ENCODE measurements around the gene BTBD3.

Gene BTBD3

GRCh38 chr20:11917663-11918062 lies at the start of gene BTBD3:
BTBD3 (plus strand) TSS chr20:11917893; CDS start chr20:11918276, 383 bp downstream.
- H3K27ac ChIP-seq (ENCODE audit: low read length): no peak within 1 kb of the TSS

GRCh38 chr20:11869641-11870040 lies 48.1 kb upstream of the BTBD3 start:
- Histone ChIP-seq H3K27ac (ENCODE audit: low read length) (no peak overlapping the region), H3K9ac (ENCODE audit: low read depth, low read length) (no peak overlapping the region), H3K9me3 (ENCODE audit: insufficient read depth, low read depth, low read length) (no peaks in the 10 kb centered on the region), H3K27me3 (ENCODE audit: insufficient read depth, low read length) (no peaks in the 10 kb centered on the region), H3K36me3 (ENCODE audit: insufficient read depth, low read depth, low read length) (no peaks in the 10 kb centered on the region), H3K4me3 (ENCODE audit: low read length) (no peak overlapping the region), H3K4me1 (ENCODE audit: insufficient read depth, low read length) (peaks cover 9% of the 10 kb centered on the region; the same call in 1 of the 2 replicates)

More at GRCh38 chr20:11917663-11918062, at the start of gene BTBD3:
- H3K9ac ChIP-seq (ENCODE audit: low read depth, low read length): no peak within 1 kb of the TSS
- peaks cover 21% of the 10 kb centered on the region for H3K36me3 ChIP-seq (ENCODE audit: insufficient read depth, low read depth, low read length)
- peaks cover 20% of the 10 kb centered on the region for H3K4me1 ChIP-seq (ENCODE audit: insufficient read depth, low read length)
- no peak within 1 kb of the TSS for H3K4me3 ChIP-seq (ENCODE audit: low read length)
- H3K9me3 ChIP-seq (ENCODE audit: insufficient read depth, low read depth, low read length): no peaks in the 10 kb centered on the region
- H3K27me3 ChIP-seq (ENCODE audit: insufficient read depth, low read length): no peaks in the 10 kb centered on the region

GRCh38 chr20:11870411-11870810 lies 47.3 kb upstream of the BTBD3 start:
- H3K4me3 ChIP-seq (ENCODE audit: low read length): no peak overlapping the region
- H3K9ac ChIP-seq (ENCODE audit: low read depth, low read length): no peak overlapping the region
- H3K4me1 ChIP-seq (ENCODE audit: insufficient read depth, low read length): peaks cover 9% of the 10 kb centered on the region; the same call in 1 of the 2 replicates
- no peaks in the 10 kb centered on the region for H3K9me3 ChIP-seq (ENCODE audit: insufficient read depth, low read depth, low read length)
- no peaks in the 10 kb centered on the region for H3K27me3 ChIP-seq (ENCODE audit: insufficient read depth, low read length)
- no peak overlapping the region for H3K27ac ChIP-seq (ENCODE audit: low read length)
- no peaks in the 10 kb centered on the region for H3K36me3 ChIP-seq (ENCODE audit: insufficient read depth, low read depth, low read length)

- Histone ChIP-seq H3K27me3 (ENCODE audit: insufficient read depth, low read length) (no peaks in the 10 kb centered on the region), H3K9me3 (ENCODE audit: insufficient read depth, low read depth, low read length) (no peaks in the 10 kb centered on the region), H3K4me3 (ENCODE audit: low read length) (no peak overlapping the region), H3K27ac (ENCODE audit: low read length) (no peak overlapping the region), H3K36me3 (ENCODE audit: insufficient read depth, low read depth, low read length) (no peaks in the 10 kb centered on the region), H3K9ac (ENCODE audit: low read depth, low read length) (no peak overlapping the region), H3K4me1 (ENCODE audit: insufficient read depth, low read length) (0 out of 2 replicates have a peak, but pooled peaks cover 3% of the 10 kb centered on the region)
Measured at GRCh38 chr20:11876555-11876954, 41.1 kb upstream of the BTBD3 start.

- Histone ChIP-seq H3K4me1 (ENCODE audit: insufficient read depth, low read length) (no peaks in the 10 kb centered on the region), H3K9ac (ENCODE audit: low read depth, low read length) (no peak overlapping the region)
Measured at GRCh38 chr20:11880680-11881079, 37.0 kb upstream of the BTBD3 start.

GRCh38 chr20:11881449-11881848 lies 36.2 kb upstream of the BTBD3 start:
- H3K9me3 ChIP-seq (ENCODE audit: insufficient read depth, low read depth, low read length): no peaks in the 10 kb centered on the region
- H3K27ac ChIP-seq (ENCODE audit: low read length): no peak overlapping the region
- no peak overlapping the region for H3K4me3 ChIP-seq (ENCODE audit: low read length)
- H3K27me3 ChIP-seq (ENCODE audit: insufficient read depth, low read length): no peaks in the 10 kb centered on the region
- no peak overlapping the region for H3K9ac ChIP-seq (ENCODE audit: low read depth, low read length)
- no peaks in the 10 kb centered on the region for H3K36me3 ChIP-seq (ENCODE audit: insufficient read depth, low read depth, low read length)
- H3K4me1 ChIP-seq (ENCODE audit: insufficient read depth, low read length): no peaks in the 10 kb centered on the region

More at GRCh38 chr20:11880680-11881079, 37.0 kb upstream of the BTBD3 start:
- Histone ChIP-seq H3K27me3 (ENCODE audit: insufficient read depth, low read length) (no peaks in the 10 kb centered on the region), H3K36me3 (ENCODE audit: insufficient read depth, low read depth, low read length) (no peaks in the 10 kb centered on the region), H3K9me3 (ENCODE audit: insufficient read depth, low read depth, low read length) (no peaks in the 10 kb centered on the region), H3K27ac (ENCODE audit: low read length) (no peak overlapping the region), H3K4me3 (ENCODE audit: low read length) (no peak overlapping the region)

GRCh38 chr20:11882651-11883050 lies 35.0 kb upstream of the BTBD3 start:
- Histone ChIP-seq H3K27me3 (ENCODE audit: insufficient read depth, low read length) (no peaks in the 10 kb centered on the region), H3K36me3 (ENCODE audit: insufficient read depth, low read depth, low read length) (no peaks in the 10 kb centered on the region), H3K27ac (ENCODE audit: low read length) (no peak overlapping the region), H3K4me3 (ENCODE audit: low read length) (no peak overlapping the region), H3K9ac (ENCODE audit: low read depth, low read length) (no peak overlapping the region), H3K4me1 (ENCODE audit: insufficient read depth, low read length) (no peaks in the 10 kb centered on the region), H3K9me3 (ENCODE audit: insufficient read depth, low read depth, low read length) (no peaks in the 10 kb centered on the region)

- Histone ChIP-seq H3K27ac (ENCODE audit: low read length) (no peak overlapping the region), H3K9me3 (ENCODE audit: insufficient read depth, low read depth, low read length) (no peaks in the 10 kb centered on the region), H3K27me3 (ENCODE audit: insufficient read depth, low read length) (peaks cover 14% of the 10 kb centered on the region), H3K9ac (ENCODE audit: low read depth, low read length) (no peak overlapping the region), H3K4me1 (ENCODE audit: insufficient read depth, low read length) (peaks cover 12% of the 10 kb centered on the region; the same call in 1 of the 2 replicates), H3K36me3 (ENCODE audit: insufficient read depth, low read depth, low read length) (no peaks in the 10 kb centered on the region), H3K4me3 (ENCODE audit: low read length) (no peak overlapping the region)
Measured at GRCh38 chr20:11888648-11889047, 29.0 kb upstream of the BTBD3 start.

GRCh38 chr20:11890331-11891076 lies 27.2 kb upstream of the BTBD3 start:
- Histone ChIP-seq H3K9ac (ENCODE audit: low read depth, low read length) (peak overlapping the region; percentile 89; the same call in 1 of the 2 replicates), H3K4me1 (ENCODE audit: insufficient read depth, low read length) (peaks cover 23% of the 10 kb centered on the region; the same call in 1 of the 2 replicates), H3K36me3 (ENCODE audit: insufficient read depth, low read depth, low read length) (no peaks in the 10 kb centered on the region), H3K9me3 (ENCODE audit: insufficient read depth, low read depth, low read length) (no peaks in the 10 kb centered on the region), H3K4me3 (ENCODE audit: low read length) (peak overlapping the region; percentile 93), H3K27ac (ENCODE audit: low read length) (no peak overlapping the region), H3K27me3 (ENCODE audit: insufficient read depth, low read length) (peaks cover 14% of the 10 kb centered on the region)

- peaks cover 14% of the 10 kb centered on the region for H3K27me3 ChIP-seq (ENCODE audit: insufficient read depth, low read length)
- H3K9ac ChIP-seq (ENCODE audit: low read depth, low read length): peak overlapping the region; percentile 89; the same call in 1 of the 2 replicates
- H3K4me3 ChIP-seq (ENCODE audit: low read length): peak overlapping the region; percentile 93
- peak overlapping the region; percentile 71 for H3K27ac ChIP-seq (ENCODE audit: low read length)
- peaks cover 28% of the 10 kb centered on the region; the same call in 1 of the 2 replicates for H3K4me1 ChIP-seq (ENCODE audit: insufficient read depth, low read length)
- no peaks in the 10 kb centered on the region for H3K9me3 ChIP-seq (ENCODE audit: insufficient read depth, low read depth, low read length)
- H3K36me3 ChIP-seq (ENCODE audit: insufficient read depth, low read depth, low read length): no peaks in the 10 kb centered on the region
Measured at GRCh38 chr20:11891077-11891775, 26.5 kb upstream of the BTBD3 start.

- H3K9ac ChIP-seq (ENCODE audit: low read depth, low read length): peak overlapping the region; percentile 89
- peaks cover 14% of the 10 kb centered on the region for H3K27me3 ChIP-seq (ENCODE audit: insufficient read depth, low read length)
- H3K27ac ChIP-seq (ENCODE audit: low read length): peak overlapping the region; percentile 71
- H3K4me1 ChIP-seq (ENCODE audit: insufficient read depth, low read length): peaks cover 28% of the 10 kb centered on the region; the same call in 1 of the 2 replicates
- H3K36me3 ChIP-seq (ENCODE audit: insufficient read depth, low read depth, low read length): no peaks in the 10 kb centered on the region
- H3K4me3 ChIP-seq (ENCODE audit: low read length): peak overlapping the region; percentile 93
- no peaks in the 10 kb centered on the region for H3K9me3 ChIP-seq (ENCODE audit: insufficient read depth, low read depth, low read length)
Measured at GRCh38 chr20:11891776-11892545, 25.7 kb upstream of the BTBD3 start.
